GM12878 (cell line): Measurements from ENCODE around the gene RPRD1B. TPM values are rescaled to one million over a fixed set of nuclear protein-coding genes. Genes with fewer than 3 reads are reported as not detected.

Source experiments
- ATAC-seq: fragments of 200-7000 bp; cut with Tn5 transposase; 3 replicates; pipeline ENCODE4 v1.9.1; 2020; ENCODE audit warnings: mild to moderate bottlenecking, moderate library complexity
- BruUV-seq: library from RNA; stranded (reverse); fragments of 400-500 nt; replicated peaks from 2 replicates; lab custom pipeline; 2021; lab: Mats Ljungman, UMichigan
- CTCF ChIA-PET: fragments of 300-600 bp; sonication (Branson Sonifier 250); formaldehyde crosslinking; extraction: SDS; loops from one replicate; lab custom pipeline; 2021; ENCODE audit warnings: inconsistent platforms; lab: Yijun Ruan, JAX
- POLR2A ChIA-PET: fragments of 350-600 bp; formaldehyde crosslinking; extraction: SDS; loops from one replicate; lab custom pipeline; 2021; ENCODE audit warnings: inconsistent platforms; lab: Charles Lee
- RAD21 ChIA-PET: fragments of 300-600 bp; sonication (Branson Sonifier 250); formaldehyde crosslinking; loops from one replicate; lab custom pipeline; 2023; ENCODE audit warnings: antibody characterized with exemption; ENCODE audit not compliant: unreplicated experiment; lab: Charles Lee
- SMC1A ChIA-PET: fragments of 300-600 bp; sonication (Branson Sonifier 250); formaldehyde crosslinking; loops from one replicate; lab custom pipeline; 2023; ENCODE audit not compliant: unreplicated experiment, uncharacterized antibody; lab: Charles Lee
- DNase-seq: peaks from one replicate; pipeline ENCODE4 v3.0.0-alpha.2; 2011; ENCODE audit warnings: low read depth, low spot score
- FAIRE-seq: peaks from 3 replicates; lab custom pipeline; 2011; peaks lifted over from hg19 to GRCh38; lab: Jason Lieb, UNC
- H2AFZ ChIP-seq: 2 replicates; pipeline ENCODE4 v1.6.0; 2011; ENCODE audit warnings: low read depth, low read length, control low read depth; ENCODE audit not compliant: control insufficient read depth
- H3K27ac ChIP-seq: 2 replicates; pipeline ENCODE4 v1.5.1; 2011; ENCODE audit warnings: control low read depth; ENCODE audit not compliant: control insufficient read depth, insufficient read depth
- H3K27me3 ChIP-seq, 2 experiments: replicated peaks in 1 of 2; 2 replicates each; pipeline versions ENCODE4 v1.6.0 to v1.6.1; 2011; ENCODE audit warnings: low read length in 1 of 2; ENCODE audit not compliant: control insufficient read depth in 2 of 2, insufficient read depth in 2 of 2
- H3K36me3 ChIP-seq, 2 experiments: 2 replicates each; pipeline ENCODE4 v1.5.1; 2011; ENCODE audit warnings: low read length in 1 of 2; ENCODE audit not compliant: control insufficient read depth in 2 of 2, insufficient read depth in 2 of 2
- H3K4me1 ChIP-seq: 2 replicates; pipeline ENCODE4 v1.6.1; 2011; ENCODE audit warnings: mild to moderate bottlenecking, low read length, moderate library complexity, mixed read lengths; ENCODE audit not compliant: control insufficient read depth, insufficient read depth
- H3K4me2 ChIP-seq: 2 replicates; pipeline ENCODE4 v1.6.0; 2011; ENCODE audit warnings: control low read depth; ENCODE audit not compliant: control insufficient read depth, insufficient read depth
- H3K4me3 ChIP-seq: fragments of 200-600 bp; sonication (generic); 2 replicates; pipeline ENCODE4 v1.5.1; 2016
- H3K79me2 ChIP-seq: 2 replicates; pipeline ENCODE4 v1.6.0; 2011; ENCODE audit warnings: low read length; ENCODE audit not compliant: control insufficient read depth, insufficient read depth
- H3K9ac ChIP-seq: 2 replicates; pipeline ENCODE4 v1.8.0; 2011; ENCODE audit warnings: low read length, control low read depth, mixed read lengths; ENCODE audit not compliant: control insufficient read depth, insufficient read depth
- H3K9me3 ChIP-seq: replicated peaks from 3 replicates; pipeline ENCODE4 v1.5.1; 2011; ENCODE audit warnings: mild to moderate bottlenecking, low read length; ENCODE audit not compliant: control insufficient read depth, insufficient read depth
- H4K20me1 ChIP-seq: 2 replicates; pipeline ENCODE4 v1.6.0; 2011; ENCODE audit not compliant: control insufficient read depth, insufficient read depth
- ASH2L ChIP-seq: fragments of 300-600, 200-600 bp; sonication (generic); IDR thresholded peaks from 2 replicates; pipeline ENCODE4 v1.6.1; 2017; ENCODE audit warnings: low read depth, mild to moderate bottlenecking, borderline replicate concordance
- BRCA1 ChIP-seq: IDR thresholded peaks from 2 replicates; pipeline ENCODE4 v1.6.1; 2011; ENCODE audit warnings: low read depth, low read length, improper control_type of control experiment
- CEBPB ChIP-seq, 2 experiments: fragments of 150-350 bp in 1 of 2; IDR thresholded peaks; 2 replicates each; pipeline ENCODE4 v1.6.1; 2012 to 2014; ENCODE audit warnings: low read depth in 2 of 2, low read length in 2 of 2, borderline replicate concordance in 1 of 2, inconsistent platforms in 1 of 2
- CHD1 ChIP-seq: IDR thresholded peaks from 2 replicates; pipeline ENCODE4 v1.6.1; 2012; ENCODE audit warnings: low read depth, low read length, improper control_type of control experiment
- ESRRA ChIP-seq: IDR thresholded peaks from 2 replicates; pipeline ENCODE4 v1.6.1; 2012; ENCODE audit warnings: mild to moderate bottlenecking, low read length, improper control_type of control experiment
- FOXM1 ChIP-seq: IDR thresholded peaks from 2 replicates; pipeline ENCODE4 v1.6.1; 2012; ENCODE audit warnings: low read depth, mild to moderate bottlenecking, inconsistent platforms, low read length, moderate library complexity
- IRF3 ChIP-seq: fragments of 450-650 bp; IDR thresholded peaks from 2 replicates; pipeline ENCODE4 v1.6.1; 2014; ENCODE audit warnings: mild to moderate bottlenecking
- KLF5 ChIP-seq: fragments of 450-650 bp; IDR thresholded peaks from 2 replicates; pipeline ENCODE4 v1.6.1; 2014; ENCODE audit warnings: mild to moderate bottlenecking; ENCODE audit not compliant: partially characterized antibody
- RAD51 ChIP-seq: fragments of 450-650 bp; IDR thresholded peaks from 2 replicates; pipeline ENCODE4 v1.6.1; 2016; ENCODE audit warnings: moderate library complexity, mild to moderate bottlenecking, inconsistent platforms
- RCOR1 ChIP-seq: conservative IDR thresholded peaks from 2 replicates; pipeline ENCODE4 v1.6.1; 2012; ENCODE audit warnings: low read depth, low read length, improper control_type of control experiment
- REST ChIP-seq: IDR thresholded peaks from 2 replicates; pipeline ENCODE4 v1.6.1; 2012; ENCODE audit warnings: mild to moderate bottlenecking, low read depth, low read length
- RUNX3 ChIP-seq: IDR thresholded peaks from 2 replicates; pipeline ENCODE4 v1.6.1; 2012; ENCODE audit warnings: low read length, inconsistent platforms
- TAF1 ChIP-seq: IDR thresholded peaks from 2 replicates; pipeline ENCODE4 v1.6.1; 2011; ENCODE audit warnings: mild to moderate bottlenecking, low read depth, low read length, borderline replicate concordance
- USF1 ChIP-seq: IDR thresholded peaks from 2 replicates; pipeline ENCODE4 v1.6.1; 2011; ENCODE audit warnings: borderline replicate concordance, low read depth, mild to moderate bottlenecking, moderate library complexity, mixed read lengths, low read length; ENCODE audit not compliant: insufficient read depth; ENCODE audit errors: extremely low read length
- ZNF274 ChIP-seq: IDR thresholded peaks from one replicate; pipeline ENCODE4 v1.8.0; 2011; ENCODE audit not compliant: insufficient read length, insufficient read depth
- ZNF384 ChIP-seq: IDR thresholded peaks from 2 replicates; pipeline ENCODE4 v1.6.1; 2012; ENCODE audit warnings: low read depth, mild to moderate bottlenecking, low read length, improper control_type of control experiment, borderline replicate concordance
- in situ Hi-C: fragments of 300-500 bp; cut with MboI; formaldehyde crosslinking; loops from 9 replicates; pipeline ENCODE4 v1.14.3; 2018; ENCODE audit warnings: mixed read lengths
- intact Hi-C: fragments of 100-400 bp; cut with micrococcal nuclease; formaldehyde crosslinking; loops from one replicate; pipeline ENCODE4 v1.14.2; 2022; ENCODE audit not compliant: unreplicated experiment
- polyA plus RNA-seq, 11 experiments: library from polyadenylated mRNA; depleted of rRNA in 4 of 11; unstranded in 6 of 11; stranded (reverse) in 5 of 11; fragments of >200 nt; fragmentation: Nextera tagmentation in 4 of 11; fragmentation: Illumina TruSeq in 1 of 11; extraction: Ambion mirVana in 4 of 11; extraction: Trizol in 1 of 11; gene quantifications; 1 replicate in 1 of 11; 2 replicates in 10 of 11; pipeline versions ENCODE4 v1.2.1 to v1.2.3, GENCODE V29; 2011 to 2016; ENCODE audit warnings: inconsistent platforms in 2 of 11, missing spikeins in 2 of 11, low read depth in 1 of 11
- total RNA-seq, 4 experiments: library from RNA; depleted of rRNA in 3 of 4; stranded (reverse); fragments of >200 nt in 3 of 4; fragmentation: Illumina TruSeq in 1 of 4; extraction: Trizol in 1 of 4; gene quantifications; 2 replicates each; pipeline versions ENCODE4 v1.2.1 to v1.2.3, GENCODE V29; 2013 to 2021

The RPRD1B gene
- total and polyA plus RNA-seq, 10 of the 15 experiments (the other 5 are each of a cell fraction or from before 2014, with no cell fraction given), result 5.2 to 40.2 (median 30.0) TPM

- TF ChIP-seq REST, result no peak
- no peak for TF ChIP-seq FOXM1
- no peak for TF ChIP-seq RCOR1
- TF ChIP-seq, all 136 proteins: peak for 0
Measured at GRCh38 chr20:38081575-38081974, 48.0 kb downstream of the RPRD1B start (continued).

GRCh38 chr20:38082894-38083293 lies 49.3 kb downstream of the RPRD1B start:
- Histone ChIP-seq H3K27ac (no peak overlapping the region), H3K79me2 (peaks cover 12% of the 10 kb centered on the region), H3K4me3 (no peak overlapping the region), H4K20me1 (no peaks in the 10 kb centered on the region), H3K36me3 (peaks cover 11 to 15% of the 10 kb centered on the region in 2 experiments), H2AFZ (no peak overlapping the region), H3K4me2 (no peak overlapping the region), H3K9ac (no peak overlapping the region), H3K9me3 (peaks cover 4% of the 10 kb centered on the region), H3K4me1 (no peaks in the 10 kb centered on the region), H3K27me3 (no peaks in the 10 kb centered on the region)
- DNase-seq (no peak), FAIRE-seq (no peak), ATAC-seq (no peak)
- no TSS peak for BruUV-seq
- intact Hi-C loops (no loop called here), in situ Hi-C loops (no loop called here)
- SMC1A ChIA-PET, result interaction anchor here (0.9 to 12.3 kb wide), 4 partner anchors 9 to 138 kb away, joined by 3 to 166 read pairs (median 11); no protein-coding TSS in a partner anchor
- RAD21 ChIA-PET, result interaction anchor here (0.8 to 1.6 kb wide), 6 partner anchors 9 to 81 kb away, joined by 3 to 5 read pairs (median 4); no protein-coding TSS in a partner anchor
- POLR2A ChIA-PET, result interaction anchor here (1.3 kb wide), 1 partner anchor 9 kb away, joined by 4 read pairs; no protein-coding TSS in a partner anchor
- TF ChIP-seq ZNF384 (no peak), ASH2L (no peak), RUNX3 (no peak), ESRRA (no peak), TAF1 (no peak), CHD1 (no peak), CEBPB (IDR thresholded peaks at IDR 0.05; ENCODE audit: borderline replicate concordance in 1 of 2, low read depth in 2 of 2, low read length in 2 of 2) (no peak), KLF5 (no peak), USF1 (no peak), ZNF274 (no peak), RAD51 (no peak), IRF3 (no peak), BRCA1 (no peak)
- CTCF ChIA-PET, result interaction anchor here (0.7 to 15.1 kb wide), 7 partner anchors 6 to 141 kb away, joined by 3 to 260 read pairs (median 4); no protein-coding TSS in a partner anchor
